Measurements from ENCODE around the gene RPS6KC1. TPM values are rescaled to one million over a fixed set of nuclear protein-coding genes. Genes with fewer than 3 reads are reported as not detected.
"Not testable (repeated sequence)": the region's sequence is repeated elsewhere in the genome, so short reads cannot be mapped to it uniquely, and the experiment has no call there.

RPS6KC1 gene, protein sequence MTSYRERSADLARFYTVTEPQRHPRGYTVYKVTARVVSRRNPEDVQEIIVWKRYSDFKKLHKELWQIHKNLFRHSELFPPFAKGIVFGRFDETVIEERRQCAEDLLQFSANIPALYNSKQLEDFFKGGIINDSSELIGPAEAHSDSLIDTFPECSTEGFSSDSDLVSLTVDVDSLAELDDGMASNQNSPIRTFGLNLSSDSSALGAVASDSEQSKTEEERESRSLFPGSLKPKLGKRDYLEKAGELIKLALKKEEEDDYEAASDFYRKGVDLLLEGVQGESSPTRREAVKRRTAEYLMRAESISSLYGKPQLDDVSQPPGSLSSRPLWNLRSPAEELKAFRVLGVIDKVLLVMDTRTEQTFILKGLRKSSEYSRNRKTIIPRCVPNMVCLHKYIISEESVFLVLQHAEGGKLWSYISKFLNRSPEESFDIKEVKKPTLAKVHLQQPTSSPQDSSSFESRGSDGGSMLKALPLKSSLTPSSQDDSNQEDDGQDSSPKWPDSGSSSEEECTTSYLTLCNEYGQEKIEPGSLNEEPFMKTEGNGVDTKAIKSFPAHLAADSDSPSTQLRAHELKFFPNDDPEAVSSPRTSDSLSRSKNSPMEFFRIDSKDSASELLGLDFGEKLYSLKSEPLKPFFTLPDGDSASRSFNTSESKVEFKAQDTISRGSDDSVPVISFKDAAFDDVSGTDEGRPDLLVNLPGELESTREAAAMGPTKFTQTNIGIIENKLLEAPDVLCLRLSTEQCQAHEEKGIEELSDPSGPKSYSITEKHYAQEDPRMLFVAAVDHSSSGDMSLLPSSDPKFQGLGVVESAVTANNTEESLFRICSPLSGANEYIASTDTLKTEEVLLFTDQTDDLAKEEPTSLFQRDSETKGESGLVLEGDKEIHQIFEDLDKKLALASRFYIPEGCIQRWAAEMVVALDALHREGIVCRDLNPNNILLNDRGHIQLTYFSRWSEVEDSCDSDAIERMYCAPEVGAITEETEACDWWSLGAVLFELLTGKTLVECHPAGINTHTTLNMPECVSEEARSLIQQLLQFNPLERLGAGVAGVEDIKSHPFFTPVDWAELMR
- 28.3 and 35.1 TPM in 2 replicates for total RNA-seq (2014; rRNA removed; shearing (Covaris generic))

- no peaks in the 10 kb centered on the region for H3K27me3 ChIP-seq (ENCODE audit: control insufficient read depth, insufficient read depth, low read length)
- no peaks in the 10 kb centered on the region for H3K36me3 ChIP-seq (replicated peaks; ENCODE audit: control insufficient read depth, insufficient read depth, low read length)
- peak within 1 kb of the TSS; percentile 91 for H3K4me3 ChIP-seq (ENCODE audit: insufficient read depth, low read depth, low read length)
- DNase-seq = peak; percentile 88
Observed at GRCh38 chr1:213051127-213051880, at the start of gene RPS6KC1. Gene RPS6KC1 (plus strand): TSS chr1:213051241. CDS start chr1:213051405, 164 bp downstream.

DNA sequence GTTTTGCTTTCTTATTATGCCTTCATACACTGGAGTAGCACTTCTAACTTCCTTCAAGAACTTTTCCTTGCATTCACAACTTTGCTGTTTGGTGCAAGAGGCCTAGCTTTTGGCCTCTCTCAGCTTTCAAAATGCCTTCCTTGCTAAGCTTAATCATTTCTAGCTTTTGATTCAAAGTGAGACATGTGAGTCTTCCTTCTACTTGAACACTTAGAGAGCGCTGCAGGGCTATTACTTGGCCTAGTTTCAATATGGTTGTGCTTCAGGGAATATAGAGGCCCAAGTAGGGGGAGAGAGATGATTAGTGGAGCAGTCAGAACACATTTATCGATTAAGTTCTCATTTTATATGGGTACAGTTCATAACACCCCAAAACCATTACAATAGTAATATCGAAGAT, 47.8 kb upstream of the RPS6KC1 start:
- DNase-seq = no peak
- Histone ChIP-seq H3K27me3 (ENCODE audit: control insufficient read depth, insufficient read depth, low read length) (no peaks in the 10 kb centered on the region), H3K4me3 (ENCODE audit: insufficient read depth, low read depth, low read length) (no peak overlapping the region), H3K36me3 (replicated peaks; ENCODE audit: control insufficient read depth, insufficient read depth, low read length) (peaks cover 9% of the 10 kb centered on the region)

DNA sequence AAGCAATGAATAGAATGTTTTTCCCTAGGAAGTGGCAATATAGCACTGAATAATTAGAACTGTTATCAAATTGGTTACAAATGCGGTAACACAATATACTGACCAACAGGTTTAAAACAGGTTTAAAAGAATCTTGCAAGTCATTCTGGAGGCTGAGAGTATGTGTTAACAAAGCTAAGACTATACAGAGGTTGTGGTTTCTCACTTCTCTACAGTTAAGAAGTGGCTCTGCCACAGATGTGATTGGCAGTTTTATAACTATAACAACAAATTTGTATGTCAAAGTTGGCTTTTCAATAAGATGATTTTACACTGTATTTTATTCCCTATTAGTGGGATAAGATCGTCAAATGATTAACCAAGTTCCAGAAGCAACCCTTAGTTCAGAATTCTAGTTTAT, 42.5 kb upstream of the RPS6KC1 start:
- no peaks in the 10 kb centered on the region for H3K27me3 ChIP-seq (ENCODE audit: control insufficient read depth, insufficient read depth, low read length)
- H3K36me3 ChIP-seq (replicated peaks; ENCODE audit: control insufficient read depth, insufficient read depth, low read length) = peaks cover 3% of the 10 kb centered on the region
- no peak overlapping the region for H3K4me3 ChIP-seq (ENCODE audit: insufficient read depth, low read depth, low read length)
- no peak for DNase-seq

- Histone ChIP-seq H3K36me3 (replicated peaks; ENCODE audit: control insufficient read depth, insufficient read depth, low read length) (no peaks in the 10 kb centered on the region; the same call in 1 of the 2 replicates), H3K27me3 (ENCODE audit: control insufficient read depth, insufficient read depth, low read length) (no peaks in the 10 kb centered on the region), H3K4me3 (ENCODE audit: insufficient read depth, low read depth, low read length) (peak overlapping the region; percentile 84)
- DNase-seq = peak; percentile 22
Observed at GRCh38 chr1:213014642-213015041, 36.4 kb upstream of the RPS6KC1 start.

- peak within 1 kb of the TSS; percentile 84 for H3K4me3 ChIP-seq (ENCODE audit: insufficient read depth, low read depth, low read length)
- no peaks in the 10 kb centered on the region for H3K27me3 ChIP-seq (ENCODE audit: control insufficient read depth, insufficient read depth, low read length)
- peak; percentile 93 for DNase-seq
- H3K36me3 ChIP-seq (replicated peaks; ENCODE audit: control insufficient read depth, insufficient read depth, low read length) = no peaks in the 10 kb centered on the region; the same call in 1 of the 2 replicates
Observed at GRCh38 chr1:213015099-213016050, 35.7 kb upstream of the RPS6KC1 start, which contains the start of gene ANGEL2. Gene ANGEL2 (minus strand): TSS chr1:213015867. CDS start chr1:213015671, 196 bp downstream.

DNA sequence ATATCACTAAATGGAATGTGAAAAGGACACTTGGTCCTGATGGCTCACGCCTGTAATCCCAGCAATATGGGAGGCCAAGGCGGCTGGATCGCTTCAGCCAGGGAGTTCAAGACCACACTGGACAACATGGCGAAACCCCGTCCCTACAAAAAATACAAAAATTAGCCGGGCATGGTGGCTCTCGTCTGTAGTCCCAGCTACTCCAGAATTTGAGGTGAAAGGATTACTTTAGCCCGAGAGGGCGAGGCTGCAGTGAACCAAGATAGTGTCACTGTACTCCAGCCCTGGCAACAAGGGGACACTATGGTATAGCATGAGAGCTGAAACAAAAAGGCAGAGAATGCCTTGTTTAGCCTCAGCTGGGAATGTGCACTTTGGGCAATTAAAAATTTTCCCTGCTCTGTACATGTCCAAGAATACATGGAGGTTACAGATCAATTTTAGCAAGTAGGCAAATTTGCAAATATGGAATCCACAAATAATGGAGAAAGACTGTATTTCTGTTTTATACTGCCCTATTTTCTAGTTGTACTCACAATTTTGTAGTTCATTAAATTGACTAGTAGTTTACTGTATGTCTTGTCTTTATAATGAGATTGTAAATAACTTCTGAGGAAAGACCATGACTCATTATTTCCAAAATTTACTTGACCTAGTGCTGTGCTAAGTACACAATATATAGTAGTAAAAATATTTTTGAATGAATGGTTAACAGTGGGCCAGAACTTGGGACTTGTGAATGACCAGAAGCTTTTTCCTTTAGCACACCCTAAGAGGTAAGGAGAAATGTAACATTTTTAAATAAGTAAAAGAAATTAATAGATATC, 33.4 kb upstream of the RPS6KC1 start:
- Histone ChIP-seq H3K4me3 (ENCODE audit: insufficient read depth, low read depth, low read length) (no peak overlapping the region), H3K36me3 (replicated peaks; ENCODE audit: control insufficient read depth, insufficient read depth, low read length) (no peaks in the 10 kb centered on the region), H3K27me3 (ENCODE audit: control insufficient read depth, insufficient read depth, low read length) (no peaks in the 10 kb centered on the region)
- no peak for DNase-seq

GRCh38 chr1:213019450-213019849, 31.6 kb upstream of the RPS6KC1 start:
- Histone ChIP-seq H3K4me3 (ENCODE audit: insufficient read depth, low read depth, low read length) (no peak overlapping the region), H3K27me3 (ENCODE audit: control insufficient read depth, insufficient read depth, low read length) (no peaks in the 10 kb centered on the region), H3K36me3 (replicated peaks; ENCODE audit: control insufficient read depth, insufficient read depth, low read length) (no peaks in the 10 kb centered on the region)
- DNase-seq = no peak

- Histone ChIP-seq H3K36me3 (replicated peaks; ENCODE audit: control insufficient read depth, insufficient read depth, low read length) (no peaks in the 10 kb centered on the region), H3K4me3 (ENCODE audit: insufficient read depth, low read depth, low read length) (no peak overlapping the region), H3K27me3 (ENCODE audit: control insufficient read depth, insufficient read depth, low read length) (no peaks in the 10 kb centered on the region)
- no peak for DNase-seq
Observed at GRCh38 chr1:213020016-213020415, 31.0 kb upstream of the RPS6KC1 start.

- not testable (repeated sequence) for H3K4me3 ChIP-seq (ENCODE audit: insufficient read depth, low read depth, low read length); H3K36me3 ChIP-seq (replicated peaks; ENCODE audit: control insufficient read depth, insufficient read depth, low read length); DNase-seq; H3K27me3 ChIP-seq (ENCODE audit: control insufficient read depth, insufficient read depth, low read length)
Observed at GRCh38 chr1:213027024-213027423, 24.0 kb upstream of the RPS6KC1 start.

DNA sequence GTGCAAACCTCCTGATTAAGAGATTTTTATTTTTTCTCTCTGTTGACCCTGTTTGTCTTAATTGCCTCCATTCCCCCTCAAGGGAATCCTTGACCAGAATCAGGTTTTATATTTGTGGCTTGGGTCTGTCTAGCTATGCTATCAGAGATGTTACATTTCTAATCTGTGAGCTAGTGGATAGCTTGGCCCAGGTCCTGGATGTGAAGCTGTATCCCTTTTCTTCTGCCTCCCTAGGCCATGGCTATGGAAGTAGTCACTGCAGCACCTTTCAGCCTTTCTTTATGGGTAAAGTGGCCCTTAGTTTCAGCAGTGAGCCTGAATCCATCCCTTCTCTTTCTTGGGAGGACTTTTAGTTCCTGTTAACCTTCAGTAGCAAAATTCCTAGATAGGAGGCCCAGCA, 18.4 kb upstream of the RPS6KC1 start:
- Histone ChIP-seq H3K36me3 (replicated peaks; ENCODE audit: control insufficient read depth, insufficient read depth, low read length) (no peaks in the 10 kb centered on the region), H3K4me3 (ENCODE audit: insufficient read depth, low read depth, low read length) (no peak overlapping the region), H3K27me3 (ENCODE audit: control insufficient read depth, insufficient read depth, low read length) (no peaks in the 10 kb centered on the region)
- DNase-seq = no peak

- no peak for DNase-seq
- no peaks in the 10 kb centered on the region for H3K36me3 ChIP-seq (replicated peaks; ENCODE audit: control insufficient read depth, insufficient read depth, low read length)
- no peaks in the 10 kb centered on the region for H3K27me3 ChIP-seq (ENCODE audit: control insufficient read depth, insufficient read depth, low read length)
- no peak overlapping the region for H3K4me3 ChIP-seq (ENCODE audit: insufficient read depth, low read depth, low read length)
Observed at GRCh38 chr1:213034713-213035112, 16.3 kb upstream of the RPS6KC1 start.

GRCh38 chr1:213035573-213035972, 15.5 kb upstream of the RPS6KC1 start:
- Histone ChIP-seq H3K27me3 (ENCODE audit: control insufficient read depth, insufficient read depth, low read length) (no peaks in the 10 kb centered on the region), H3K36me3 (replicated peaks; ENCODE audit: control insufficient read depth, insufficient read depth, low read length) (no peaks in the 10 kb centered on the region), H3K4me3 (ENCODE audit: insufficient read depth, low read depth, low read length) (no peak overlapping the region)
- DNase-seq = no peak

All from H7 (cell line).